NCI-H2196 (cell line): ENCODE results near the gene DOCK1.

Source experiments
- DNase-seq: peaks from one replicate; lab custom pipeline; 2025; ENCODE audit not compliant: unreplicated experiment; lab: John Stamatoyannopoulos, UW

DOCK1 gene

DNA sequence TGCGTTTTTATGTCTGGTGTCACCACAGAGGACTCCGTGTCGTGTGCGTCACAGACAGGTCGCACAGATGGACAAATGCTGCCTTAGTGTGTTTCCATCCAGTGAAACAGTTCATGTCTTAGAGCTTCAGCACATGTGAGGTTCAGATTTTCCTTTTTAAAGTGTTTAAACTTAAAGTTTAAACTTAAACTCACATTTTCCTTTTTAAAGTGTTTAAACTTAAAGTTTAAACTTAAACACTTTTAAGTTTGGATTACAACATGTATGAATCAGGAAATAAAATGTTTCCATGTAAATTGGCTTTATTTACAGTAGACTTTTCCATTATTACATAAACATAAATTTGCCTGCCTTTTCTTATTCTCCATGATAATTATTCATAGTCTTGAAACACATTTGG is 223.9 kb downstream of the DOCK1 start:
- DNase-seq = no peak

- no peak for DNase-seq
Measured at GRCh38 chr10:127132451-127132850, 227.2 kb downstream of the DOCK1 start.

DNA sequence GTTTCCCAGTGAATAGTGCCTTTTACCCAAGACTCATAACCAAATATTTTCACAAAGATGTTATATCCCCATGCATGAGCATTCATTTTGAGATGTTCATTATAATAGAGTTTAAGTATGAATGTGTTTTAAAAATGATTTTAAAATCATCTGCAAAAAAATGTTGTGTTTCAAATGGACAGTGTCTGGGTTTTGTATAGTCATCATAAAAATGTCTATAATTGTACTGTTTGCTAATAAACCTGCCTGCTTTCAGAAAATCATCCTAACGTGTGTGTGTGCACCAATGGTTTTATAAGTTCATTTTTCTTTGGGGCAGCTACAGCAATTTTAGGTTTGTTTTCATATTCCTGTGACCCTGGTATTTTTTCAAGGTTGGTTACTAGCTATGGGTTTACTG is 228.0 kb downstream of the DOCK1 start:
- DNase-seq = no peak

DNA sequence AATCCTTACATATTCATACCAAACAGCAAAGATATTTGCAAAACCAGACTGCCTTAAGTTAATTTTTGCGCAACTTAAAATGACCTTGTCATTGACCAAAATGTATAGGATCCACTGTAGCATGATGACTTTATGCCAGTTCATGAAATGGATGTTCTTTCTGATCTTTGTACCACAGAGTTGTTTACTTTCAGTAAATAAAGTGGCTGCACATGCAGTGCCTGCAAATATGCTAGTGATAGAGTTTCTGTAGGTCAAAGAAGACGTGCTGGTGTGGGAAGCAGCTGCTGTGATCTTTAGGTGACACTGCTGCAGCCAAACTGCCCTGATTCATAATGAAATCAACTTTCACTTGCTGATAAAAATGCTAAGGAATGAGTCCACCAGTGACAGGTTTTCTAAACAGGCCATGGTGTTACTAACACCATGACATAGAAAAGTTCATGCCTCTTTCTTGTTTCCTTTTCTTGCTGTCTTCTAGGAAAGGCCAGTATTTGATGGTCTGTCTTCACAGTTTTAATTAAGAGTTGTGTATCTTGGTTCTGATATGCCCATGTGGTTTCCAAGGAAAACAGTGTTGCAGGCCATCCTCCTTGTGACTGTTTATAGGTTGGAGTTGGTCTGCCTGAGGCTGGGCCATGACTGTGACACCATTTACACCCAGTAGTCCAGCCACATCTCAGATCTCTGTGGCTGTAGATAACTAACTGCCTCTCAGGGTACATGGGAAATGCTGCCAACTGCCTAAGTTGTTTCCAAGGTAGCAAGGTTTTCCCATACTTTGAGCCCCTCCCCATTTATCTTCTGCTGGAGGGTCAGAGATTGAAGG is 228.7 kb downstream of the DOCK1 start:
- no peak for DNase-seq

GRCh38 chr10:127135844-127136577 is 230.8 kb downstream of the DOCK1 start:
- no peak for DNase-seq

DNA sequence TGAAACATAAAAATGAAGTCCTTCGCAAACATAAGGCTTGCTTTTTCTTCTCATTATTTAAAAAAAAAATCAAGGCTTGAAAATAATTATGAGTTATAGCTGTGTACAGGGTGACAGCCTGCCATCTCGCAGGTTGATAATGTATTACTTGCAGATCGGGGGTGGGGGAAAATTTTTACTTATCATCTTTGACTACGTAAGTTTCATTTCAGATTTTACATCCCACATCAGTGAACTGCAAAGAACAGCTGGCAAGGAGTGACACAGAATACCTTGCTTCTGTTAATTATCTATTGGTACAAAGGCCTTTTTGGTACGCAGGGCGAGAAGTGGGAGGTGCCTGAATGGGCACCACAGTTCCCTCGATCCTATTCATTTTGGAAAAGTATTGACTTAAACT is 232.2 kb downstream of the DOCK1 start:
- no peak for DNase-seq

- DNase-seq = no peak
Measured at GRCh38 chr10:127142136-127142535, 236.9 kb downstream of the DOCK1 start.

DNA sequence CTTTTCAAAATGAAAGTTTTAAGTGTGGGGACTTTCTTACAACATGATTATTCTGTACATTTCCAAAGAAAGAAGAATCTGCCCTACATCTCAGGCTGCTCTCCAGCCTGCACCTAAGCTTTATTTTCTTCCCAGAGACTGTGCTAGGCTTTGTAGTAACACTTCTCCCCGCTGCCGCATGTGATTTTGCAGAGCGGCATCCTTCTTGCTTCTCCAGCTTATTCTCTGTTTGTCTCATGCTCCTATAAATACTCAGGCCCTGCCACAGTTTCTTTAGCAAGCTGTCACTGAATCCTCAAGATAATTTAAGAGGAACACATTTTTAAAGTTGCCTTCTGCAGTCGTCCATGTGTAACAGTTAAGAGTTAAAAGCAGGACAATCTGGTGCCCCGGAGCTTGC is 237.6 kb downstream of the DOCK1 start:
- DNase-seq = no peak

DNA sequence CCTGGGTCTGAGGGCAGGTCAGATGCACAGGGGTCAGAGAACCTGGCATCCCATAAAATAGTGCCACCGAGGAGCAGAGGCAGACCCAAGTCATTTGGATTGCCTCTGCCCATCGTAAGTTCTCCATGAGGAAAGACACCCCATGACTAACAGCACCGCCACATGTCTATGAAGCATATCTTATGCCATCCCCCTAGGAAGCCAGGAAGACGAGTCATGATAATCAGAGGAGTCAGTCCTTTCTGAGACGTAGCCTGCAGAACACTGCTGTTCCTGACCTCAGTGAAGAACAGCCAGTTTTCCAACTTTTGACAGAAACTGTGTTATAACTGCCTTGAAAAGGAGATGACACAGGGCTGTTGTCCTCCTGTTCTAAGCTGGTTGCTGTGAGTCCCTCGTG is 239.9 kb downstream of the DOCK1 start:
- DNase-seq = no peak

DNA sequence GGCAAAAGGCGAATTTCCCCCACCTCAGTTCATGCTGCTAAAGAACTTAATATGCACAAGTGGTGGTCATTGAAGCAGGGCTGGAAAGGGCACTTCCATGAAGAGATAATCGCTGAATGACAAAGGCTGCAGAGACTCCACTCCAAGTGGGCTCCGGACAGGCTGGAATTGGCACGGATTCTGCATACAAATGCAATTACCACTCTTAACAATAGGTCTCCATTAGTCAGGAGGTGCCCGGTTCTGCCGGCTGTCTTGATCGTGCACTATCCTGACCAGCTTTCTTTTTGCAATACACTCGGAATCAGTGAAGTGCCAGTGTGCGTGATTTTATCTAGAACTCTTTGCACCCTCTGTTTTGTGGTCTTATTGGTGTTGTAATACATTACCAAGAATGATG is 241.4 kb downstream of the DOCK1 start:
- DNase-seq = no peak

DNA sequence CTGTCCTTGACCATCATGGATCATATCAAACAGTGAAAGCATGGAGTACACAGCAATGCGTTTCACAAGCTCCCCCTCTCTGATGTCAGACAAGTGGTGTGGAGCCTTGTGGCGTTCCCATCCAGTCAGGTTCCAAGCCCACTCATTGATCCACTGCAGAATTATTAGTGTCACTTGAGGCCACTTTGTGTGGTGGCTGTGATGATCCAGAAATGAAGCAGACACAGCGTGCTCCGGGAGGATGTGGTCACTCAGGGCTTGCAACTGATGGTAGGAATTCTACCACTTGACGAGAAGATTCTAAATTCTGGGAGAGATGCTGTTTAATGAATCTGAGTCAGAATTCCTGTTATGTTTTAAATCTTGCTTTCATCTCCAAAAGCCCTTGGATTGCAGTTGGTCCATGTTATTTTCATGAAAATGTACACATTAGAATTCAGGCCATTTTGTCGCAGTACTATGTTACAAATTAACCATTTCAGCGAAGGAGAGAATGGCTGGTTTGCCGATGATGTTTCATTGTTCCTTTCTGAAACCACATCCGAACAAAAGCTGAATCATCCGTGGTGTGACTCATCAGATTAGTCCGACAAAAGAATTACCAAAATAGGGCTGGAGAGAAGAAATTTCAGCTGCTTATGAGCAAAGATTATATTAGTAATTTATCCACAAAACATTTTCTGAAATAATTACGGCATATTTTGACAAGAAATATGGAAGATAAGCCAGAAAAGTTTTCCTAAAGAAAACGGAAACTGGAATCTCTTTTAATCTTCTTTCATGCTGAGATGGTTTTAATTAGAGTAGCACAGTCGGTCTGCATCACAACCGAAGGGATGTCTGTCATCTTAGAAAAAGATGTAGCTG is 243.1 kb downstream of the DOCK1 start:
- no peak for DNase-seq

GRCh38 chr10:127148933-127149220 is 243.6 kb downstream of the DOCK1 start:
- DNase-seq = no peak

DNA sequence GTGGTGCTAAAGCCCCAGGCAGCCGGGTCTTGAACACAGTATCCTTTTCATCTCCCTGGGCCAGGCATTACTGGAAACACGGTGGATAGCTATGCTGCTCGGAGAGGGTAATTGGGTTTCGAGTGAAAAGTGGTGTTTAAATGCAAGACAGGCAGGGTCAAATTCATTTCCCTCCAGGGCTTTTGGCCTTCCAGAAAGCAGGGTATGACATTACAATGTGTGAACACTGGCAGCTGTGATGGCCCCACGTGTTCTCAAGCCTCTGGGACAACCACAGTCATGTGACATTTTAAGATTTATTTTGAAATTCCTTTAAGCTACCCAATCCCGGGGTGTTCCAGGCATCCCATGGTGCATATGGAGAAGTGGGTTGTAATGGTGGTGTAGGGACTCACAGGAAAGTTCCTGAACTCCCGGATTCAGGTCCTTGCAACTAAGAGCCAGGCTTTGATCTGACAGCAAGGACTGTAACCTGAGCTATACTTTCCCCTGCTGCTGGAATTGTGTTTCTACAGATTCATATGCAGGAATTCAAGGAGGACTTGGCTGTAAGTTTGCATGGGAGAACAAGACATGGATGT is 244.4 kb downstream of the DOCK1 start:
- DNase-seq = no peak

- DNase-seq = no peak
Measured at GRCh38 chr10:127150136-127150535, 244.9 kb downstream of the DOCK1 start.

GRCh38 chr10:127151541-127151940 is 246.3 kb downstream of the DOCK1 start:
- DNase-seq = no peak

- no peak for DNase-seq
Measured at GRCh38 chr10:127151981-127152699, 246.9 kb downstream of the DOCK1 start.

DNA sequence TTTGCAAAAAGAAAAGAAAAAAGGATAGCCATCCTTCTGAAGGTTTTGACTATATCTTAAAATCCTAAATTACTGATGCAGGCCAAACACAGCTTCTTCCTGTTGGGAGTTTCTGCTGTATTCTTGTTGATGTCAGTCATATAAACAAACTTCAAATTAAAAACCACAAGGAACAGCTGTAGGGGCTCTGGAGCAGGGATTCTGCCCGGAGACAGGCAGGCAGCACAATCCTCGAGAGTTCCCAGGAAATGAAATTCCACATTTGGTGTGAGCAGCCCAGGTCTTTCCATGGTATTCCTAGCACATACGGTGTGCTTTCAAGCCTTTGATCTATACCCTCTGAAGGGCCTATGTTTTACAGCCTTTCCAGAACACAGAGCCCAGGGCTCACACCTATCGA is 248.0 kb downstream of the DOCK1 start:
- DNase-seq = no peak

GRCh38 chr10:127154831-127155620 is 249.8 kb downstream of the DOCK1 start:
- DNase-seq = no peak

DNA sequence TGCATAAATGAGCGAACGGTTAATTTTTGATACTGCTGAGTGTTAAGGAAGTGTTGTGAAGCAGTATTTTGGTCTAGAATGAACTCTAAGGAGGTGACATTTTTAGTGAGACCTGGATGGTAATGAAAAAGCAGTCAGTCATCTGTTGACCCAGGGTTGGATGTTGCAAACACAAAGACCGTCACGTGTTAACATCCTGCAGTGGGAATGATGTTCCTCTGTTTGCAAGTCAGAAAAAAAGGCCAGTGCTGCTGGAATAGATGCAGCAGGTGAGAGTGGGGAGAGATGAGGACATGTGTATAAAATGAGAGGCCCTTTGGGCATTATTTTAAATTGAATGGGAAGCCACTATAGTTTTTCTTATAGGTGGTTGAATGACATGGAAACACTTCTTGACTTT is 251.9 kb downstream of the DOCK1 start:
- no peak for DNase-seq
